Fibroblast of villous mesenchyme (primary cell): ENCODE measurements around the gene MTG2. TPM values are rescaled to one million over a fixed set of nuclear protein-coding genes. Genes with fewer than 3 reads are reported as not detected.

Source experiments
- DNase-seq: peaks from one replicate; pipeline ENCODE4 v3.0.0-alpha.2; 2010; ENCODE audit warnings: low read depth
- H3K4me3 ChIP-seq: 2 replicates; pipeline ENCODE4 v1.5.1; 2011; ENCODE audit warnings: low read depth, mild to moderate bottlenecking, low read length
- CTCF ChIP-seq: IDR thresholded peaks from 2 replicates; pipeline ENCODE4 v1.5.1; 2012; ENCODE audit warnings: low read depth, mild to moderate bottlenecking, low read length; ENCODE audit not compliant: insufficient read depth
- total RNA-seq: library from RNA; depleted of rRNA; stranded (reverse); fragments of >200 nt; gene quantifications from 2 replicates; pipeline ENCODE4 v1.2.3, GENCODE V29; 2012

Gene MTG2
- total RNA-seq, 1 donor = 19.9 TPM

- TF ChIP-seq CTCF = no peak
- H3K4me3 ChIP-seq = no peak overlapping the region
- no peak for DNase-seq
Measured at GRCh38 chr20:62192635-62193034, 9.8 kb downstream of the MTG2 start.

- TF ChIP-seq CTCF = no peak
- H3K4me3 ChIP-seq = no peak overlapping the region
- DNase-seq = no peak
Measured at GRCh38 chr20:62193079-62194025, 10.5 kb downstream of the MTG2 start.

- DNase-seq = no peak
- no peak overlapping the region for H3K4me3 ChIP-seq
- no peak for TF ChIP-seq CTCF
Measured at GRCh38 chr20:62195075-62195405, 12.2 kb downstream of the MTG2 start.

GRCh38 chr20:62195736-62196135 is 12.9 kb downstream of the MTG2 start:
- no peak for TF ChIP-seq CTCF
- no peak for DNase-seq

GRCh38 chr20:62196286-62196685 is 13.5 kb downstream of the MTG2 start:
- no peak for TF ChIP-seq CTCF
- no peak for DNase-seq
- no peak overlapping the region for H3K4me3 ChIP-seq

More at GRCh38 chr20:62195736-62196135, 12.9 kb downstream of the MTG2 start:
- H3K4me3 ChIP-seq = no peak overlapping the region

GRCh38 chr20:62197311-62197710 is 14.5 kb downstream of the MTG2 start:
- no peak for DNase-seq
- no peak overlapping the region for H3K4me3 ChIP-seq
- no peak for TF ChIP-seq CTCF
